ENCODE measurements around the gene LTBR. TPM values are rescaled to one million over a fixed set of nuclear protein-coding genes. Genes with fewer than 3 reads are reported as not detected.

LTBR gene
- total RNA-seq, 1 donor: 121 TPM

DNA sequence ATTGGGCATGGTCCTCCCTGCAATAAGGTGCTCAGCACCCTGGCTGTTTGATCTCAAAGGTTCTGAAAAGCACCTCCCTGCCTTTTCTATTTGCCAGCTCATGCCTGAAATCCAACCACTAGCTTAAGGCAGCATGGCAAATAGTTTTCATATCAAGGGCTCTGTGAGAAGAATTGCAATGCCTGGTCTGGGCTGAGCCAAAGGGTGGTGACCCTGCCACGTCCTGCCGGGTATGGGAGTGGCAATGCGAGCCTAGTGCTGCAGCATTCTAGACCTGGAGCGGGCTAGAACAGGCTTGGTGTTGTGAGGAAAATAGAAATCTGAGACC lies 6.3 kb upstream of the LTBR start:
- no peak overlapping the region for H3K27ac ChIP-seq (ENCODE audit: low read depth, low read length)
- peak; percentile 36 for DNase-seq (ENCODE audit: insufficient read length, low spot score, missing footprints)
- no peaks in the 10 kb centered on the region for H3K36me3 ChIP-seq (ENCODE audit: insufficient read depth, low read length)
- H3K9me3 ChIP-seq (ENCODE audit: low read depth, low read length): no peaks in the 10 kb centered on the region
- H3K79me2 ChIP-seq (ENCODE audit: insufficient read depth, low read length): no peaks in the 10 kb centered on the region
- H3K4me1 ChIP-seq (ENCODE audit: insufficient read depth, low read length): peaks cover 27% of the 10 kb centered on the region
- H3K4me2 ChIP-seq (ENCODE audit: insufficient read depth, low read length): no peak overlapping the region
- H3K4me3 ChIP-seq (ENCODE audit: insufficient read depth, low read length): no peak overlapping the region
- peak overlapping the region; percentile 81 for H2AFZ ChIP-seq (ENCODE audit: low read length)
- TF ChIP-seq, protein P1, sequence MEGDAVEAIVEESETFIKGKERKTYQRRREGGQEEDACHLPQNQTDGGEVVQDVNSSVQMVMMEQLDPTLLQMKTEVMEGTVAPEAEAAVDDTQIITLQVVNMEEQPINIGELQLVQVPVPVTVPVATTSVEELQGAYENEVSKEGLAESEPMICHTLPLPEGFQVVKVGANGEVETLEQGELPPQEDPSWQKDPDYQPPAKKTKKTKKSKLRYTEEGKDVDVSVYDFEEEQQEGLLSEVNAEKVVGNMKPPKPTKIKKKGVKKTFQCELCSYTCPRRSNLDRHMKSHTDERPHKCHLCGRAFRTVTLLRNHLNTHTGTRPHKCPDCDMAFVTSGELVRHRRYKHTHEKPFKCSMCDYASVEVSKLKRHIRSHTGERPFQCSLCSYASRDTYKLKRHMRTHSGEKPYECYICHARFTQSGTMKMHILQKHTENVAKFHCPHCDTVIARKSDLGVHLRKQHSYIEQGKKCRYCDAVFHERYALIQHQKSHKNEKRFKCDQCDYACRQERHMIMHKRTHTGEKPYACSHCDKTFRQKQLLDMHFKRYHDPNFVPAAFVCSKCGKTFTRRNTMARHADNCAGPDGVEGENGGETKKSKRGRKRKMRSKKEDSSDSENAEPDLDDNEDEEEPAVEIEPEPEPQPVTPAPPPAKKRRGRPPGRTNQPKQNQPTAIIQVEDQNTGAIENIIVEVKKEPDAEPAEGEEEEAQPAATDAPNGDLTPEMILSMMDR (IDR thresholded peaks at IDR 0.05; ENCODE audit: extremely low read depth, low read depth, low read length): no peak
- no peaks in the 10 kb centered on the region for H4K20me1 ChIP-seq (ENCODE audit: insufficient read depth, low read length)
- H3K27me3 ChIP-seq (ENCODE audit: insufficient read depth, low read length): no peaks in the 10 kb centered on the region

DNA sequence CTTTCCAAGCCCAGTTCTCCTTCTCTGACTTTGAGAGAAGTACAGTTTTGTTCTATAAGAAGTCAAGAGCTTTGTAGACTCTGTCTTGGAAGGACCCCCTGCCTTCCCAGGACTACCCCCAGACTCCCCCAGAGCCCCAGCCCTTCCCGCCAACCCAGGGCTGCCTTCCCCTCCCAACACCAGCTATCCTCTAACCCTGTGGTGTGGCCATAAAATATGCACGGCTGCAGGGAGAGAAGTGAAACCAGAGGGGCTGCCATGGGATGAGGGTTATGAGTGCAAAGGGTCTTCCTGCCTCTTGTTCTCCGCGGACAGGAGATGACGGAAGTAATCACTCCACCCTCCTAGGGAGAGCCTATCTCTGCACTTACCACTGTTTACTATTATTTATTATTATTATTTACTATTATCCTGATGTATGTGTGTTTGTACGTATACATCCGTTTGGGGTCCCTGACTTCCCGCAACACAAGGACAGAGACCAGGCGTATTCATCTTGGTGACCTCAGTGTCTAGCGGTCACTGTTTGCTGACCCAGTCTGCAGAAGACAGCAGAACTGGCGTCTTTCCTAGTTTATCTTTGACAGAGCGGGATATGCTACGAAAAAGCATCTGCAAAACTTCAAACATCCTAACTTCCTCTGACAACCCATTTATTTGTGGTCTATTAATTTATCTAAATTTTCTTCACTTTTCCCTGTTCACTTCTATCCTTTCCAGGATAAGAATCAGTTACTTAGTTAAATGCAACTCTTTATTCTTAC lies 5.1 kb upstream of the LTBR start:
- no peak for DNase-seq (ENCODE audit: insufficient read length, low spot score, missing footprints)
- Histone ChIP-seq H3K4me1 (ENCODE audit: insufficient read depth, low read length) (peaks cover 32% of the 10 kb centered on the region), H3K4me3 (ENCODE audit: insufficient read depth, low read length) (no peak overlapping the region), H3K9me3 (ENCODE audit: low read depth, low read length) (no peaks in the 10 kb centered on the region), H3K27me3 (ENCODE audit: insufficient read depth, low read length) (no peaks in the 10 kb centered on the region), H3K79me2 (ENCODE audit: insufficient read depth, low read length) (peaks cover 6% of the 10 kb centered on the region), H2AFZ (ENCODE audit: low read length) (no peak overlapping the region), H3K36me3 (ENCODE audit: insufficient read depth, low read length) (no peaks in the 10 kb centered on the region), H3K27ac (ENCODE audit: low read depth, low read length) (no peak overlapping the region), H3K4me2 (ENCODE audit: insufficient read depth, low read length) (no peak overlapping the region), H4K20me1 (ENCODE audit: insufficient read depth, low read length) (no peaks in the 10 kb centered on the region)
- TF ChIP-seq, protein P1 (IDR thresholded peaks at IDR 0.05; ENCODE audit: extremely low read depth, low read depth, low read length): no peak

DNA sequence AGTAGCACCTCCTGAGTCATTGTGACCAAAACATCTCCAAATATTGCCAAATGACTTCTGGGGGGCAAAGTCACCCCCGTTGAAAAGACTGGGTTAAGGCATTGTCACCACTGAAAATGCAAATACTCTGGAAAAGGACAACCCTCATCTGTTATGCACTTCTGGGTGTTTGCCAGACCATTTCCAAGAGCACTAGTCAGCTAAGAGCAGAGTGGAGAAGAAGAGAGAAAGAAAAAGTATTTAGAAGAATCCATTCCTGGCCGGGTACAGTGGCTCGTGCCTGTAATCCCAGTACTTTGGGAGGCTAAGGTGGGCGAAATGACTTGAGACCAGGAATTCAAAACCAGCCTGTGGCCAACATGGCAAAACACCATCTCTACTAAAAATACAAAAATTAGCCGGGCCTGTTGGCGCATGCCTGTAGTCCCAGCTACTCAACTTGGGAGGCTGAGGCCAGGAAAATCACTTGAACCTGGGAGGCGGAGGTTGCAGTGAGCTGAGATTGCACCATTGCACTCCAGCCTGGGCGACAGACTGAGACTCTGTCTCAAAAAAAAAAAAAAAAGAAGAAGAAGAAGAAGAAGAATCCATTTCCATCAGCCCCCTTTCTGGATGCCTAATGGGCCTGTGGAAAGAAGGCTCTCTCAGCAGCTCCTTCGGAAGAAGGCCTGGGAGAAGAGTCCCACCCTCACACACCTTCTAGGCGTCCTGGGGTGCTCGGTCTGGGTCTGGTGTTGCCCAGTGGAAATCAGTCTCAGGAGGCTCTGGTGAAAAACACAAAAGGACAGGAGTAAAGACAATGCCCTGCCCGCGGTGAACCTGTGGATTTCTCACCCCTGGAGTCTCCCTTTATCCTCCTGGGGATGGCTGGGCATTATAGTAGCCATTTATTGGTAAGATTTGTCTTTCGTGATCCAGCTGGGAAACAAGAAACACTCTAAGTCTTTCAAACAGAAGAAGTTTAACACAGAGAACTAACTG lies 3.5 kb upstream of the LTBR start:
- TF ChIP-seq, protein P1 (IDR thresholded peaks at IDR 0.05; ENCODE audit: extremely low read depth, low read depth, low read length): no peak
- Histone ChIP-seq H3K9me3 (ENCODE audit: low read depth, low read length) (no peaks in the 10 kb centered on the region), H3K4me3 (ENCODE audit: insufficient read depth, low read length) (no peak overlapping the region), H4K20me1 (ENCODE audit: insufficient read depth, low read length) (no peaks in the 10 kb centered on the region), H2AFZ (ENCODE audit: low read length) (no peak overlapping the region), H3K27ac (ENCODE audit: low read depth, low read length) (no peak overlapping the region), H3K79me2 (ENCODE audit: insufficient read depth, low read length) (peaks cover 21% of the 10 kb centered on the region), H3K4me1 (ENCODE audit: insufficient read depth, low read length) (peaks cover 40% of the 10 kb centered on the region), H3K36me3 (ENCODE audit: insufficient read depth, low read length) (peaks cover 4% of the 10 kb centered on the region), H3K4me2 (ENCODE audit: insufficient read depth, low read length) (no peak overlapping the region), H3K27me3 (ENCODE audit: insufficient read depth, low read length) (no peaks in the 10 kb centered on the region)
- DNase-seq (ENCODE audit: insufficient read length, low spot score, missing footprints): peak; percentile 60

DNA sequence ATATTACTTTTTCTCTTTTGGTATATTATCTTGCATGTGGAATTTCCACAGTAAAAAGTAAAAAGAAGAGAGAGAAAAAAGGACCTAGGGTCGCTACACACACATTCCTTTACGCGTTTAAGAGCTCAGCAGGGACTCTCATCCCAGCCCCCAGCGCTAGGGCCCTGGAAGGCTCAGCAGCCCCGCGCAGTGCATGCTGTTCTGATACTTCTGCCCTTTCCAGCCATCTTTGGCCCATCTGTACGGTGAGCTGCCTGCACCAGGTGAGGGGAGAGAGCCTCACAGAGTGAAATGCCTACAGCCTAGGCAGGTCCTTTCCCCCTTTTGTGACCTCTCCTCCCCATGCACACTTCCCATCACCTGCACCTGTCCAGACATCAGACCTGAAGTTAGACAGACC lies 1.6 kb upstream of the LTBR start:
- H3K27ac ChIP-seq (ENCODE audit: low read depth, low read length): no peak overlapping the region
- DNase-seq (ENCODE audit: insufficient read length, low spot score, missing footprints): no peak
- peaks cover 20% of the 10 kb centered on the region for H3K36me3 ChIP-seq (ENCODE audit: insufficient read depth, low read length)
- peaks cover 36% of the 10 kb centered on the region for H3K79me2 ChIP-seq (ENCODE audit: insufficient read depth, low read length)
- H3K9me3 ChIP-seq (ENCODE audit: low read depth, low read length): no peaks in the 10 kb centered on the region
- H3K27me3 ChIP-seq (ENCODE audit: insufficient read depth, low read length): no peaks in the 10 kb centered on the region
- H3K4me2 ChIP-seq (ENCODE audit: insufficient read depth, low read length): no peak overlapping the region
- no peak overlapping the region for H2AFZ ChIP-seq (ENCODE audit: low read length)
- H3K4me3 ChIP-seq (ENCODE audit: insufficient read depth, low read length): no peak overlapping the region
- H3K4me1 ChIP-seq (ENCODE audit: insufficient read depth, low read length): peaks cover 30% of the 10 kb centered on the region
- peaks cover 4% of the 10 kb centered on the region for H4K20me1 ChIP-seq (ENCODE audit: insufficient read depth, low read length)
- TF ChIP-seq, protein P1 (IDR thresholded peaks at IDR 0.05; ENCODE audit: extremely low read depth, low read depth, low read length): no peak
